GM18505 (cell line): Measurements from ENCODE around the gene NANOS1.
A peak's percentile ranks its signal among the peaks of the same experiment; 100 is the strongest.

Source experiments
- ATAC-seq: cut with Tn5 transposase; IDR thresholded peaks from one replicate; pipeline ENCODE4 v1.9.1; 2021; ENCODE audit not compliant: unreplicated experiment
- POLR2A ChIP-seq: IDR thresholded peaks from 4 replicates; pipeline ENCODE4 v1.6.1; 2011; ENCODE audit warnings: borderline replicate concordance; ENCODE audit not compliant: insufficient read depth, insufficient read length; ENCODE audit errors: extremely low read depth

NANOS1 gene

GRCh38 chr10:119060107-119060506 lies 30.6 kb downstream of the NANOS1 start:
- TF ChIP-seq POLR2A = no peak
- no peak for ATAC-seq

GRCh38 chr10:119061352-119061751 lies 31.8 kb downstream of the NANOS1 start:
- no peak for ATAC-seq
- no peak for TF ChIP-seq POLR2A

GRCh38 chr10:119061926-119062325 lies 32.4 kb downstream of the NANOS1 start:
- ATAC-seq = no peak
- TF ChIP-seq POLR2A = no peak

GRCh38 chr10:119070395-119071165 lies 41.1 kb downstream of the NANOS1 start:
- TF ChIP-seq POLR2A = peak; percentile 23
- no peak for ATAC-seq

GRCh38 chr10:119073584-119073983 lies 44.1 kb downstream of the NANOS1 start:
- no peak for ATAC-seq
- TF ChIP-seq POLR2A = no peak

- no peak for TF ChIP-seq POLR2A
These were observed 49.1 kb downstream of the NANOS1 start for GRCh38 chr10:119078422-119079179.

GRCh38 chr10:119079599-119080520 lies 50.3 kb downstream of the NANOS1 start:
- ATAC-seq = peak; percentile 55
- no peak for TF ChIP-seq POLR2A

More at GRCh38 chr10:119078422-119079179, 49.1 kb downstream of the NANOS1 start:
- no peak for ATAC-seq

- peak; percentile 98 for TF ChIP-seq POLR2A
- ATAC-seq = peak; percentile 82
These were observed 51.2 kb downstream of the NANOS1 start, which contains the start of gene EIF3A for GRCh38 chr10:119080521-119081259. TSS of gene EIF3A (minus strand) at chr10:119080817. CDS start at chr10:119080676, 141 bp downstream.
